Stimulated activated CD4-positive, alpha-beta T cell treated with anti-CD3 and anti-CD28 coated beads, Interleukin-1b, Interleukin-23, amount 100 ng/mL, for 4 hours (primary cell): ENCODE data around the gene ZFP64.

Source experiments
- DNase-seq, 2 donors: peaks; one replicate each; pipeline ENCODE4 v3.0.0-alpha.2; 2020; ENCODE audit warnings: low read depth in 2 of 2

The ZFP64 gene

GRCh38 chr20:52104546-52105441, 86.8 kb downstream of the ZFP64 start:
- no peak for DNase-seq

- no peak for DNase-seq
These were observed 87.5 kb downstream of the ZFP64 start for GRCh38 chr20:52103913-52104545.

DNA sequence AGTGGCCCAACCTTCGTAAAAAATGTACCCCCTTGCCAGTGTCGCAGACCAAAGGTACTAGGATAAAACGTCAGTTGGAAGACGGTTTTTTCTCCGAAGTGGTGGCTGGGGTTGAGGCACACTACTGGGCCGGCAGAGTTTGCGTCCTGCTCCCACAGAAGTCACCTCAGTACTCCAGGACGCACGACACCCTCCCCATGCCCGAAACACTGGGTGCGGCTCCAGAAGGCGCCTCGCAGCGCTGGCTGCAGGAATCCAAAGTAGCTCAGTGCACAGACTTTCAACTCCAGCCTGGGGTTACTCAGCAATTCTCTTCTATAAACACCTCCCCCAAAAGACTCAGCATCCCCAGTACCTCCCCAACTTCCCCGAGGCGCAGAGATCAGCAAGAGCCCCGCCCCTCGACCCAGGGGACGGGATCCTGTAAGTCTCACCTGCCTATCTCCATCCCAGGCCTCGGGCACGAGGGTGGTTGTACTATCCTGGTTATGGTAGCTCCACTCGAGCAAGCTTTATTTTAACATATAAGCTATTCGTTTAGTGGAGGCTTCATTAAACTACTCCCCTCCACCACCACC, 88.2 kb downstream of the ZFP64 start:
- DNase-seq = no peak

DNA sequence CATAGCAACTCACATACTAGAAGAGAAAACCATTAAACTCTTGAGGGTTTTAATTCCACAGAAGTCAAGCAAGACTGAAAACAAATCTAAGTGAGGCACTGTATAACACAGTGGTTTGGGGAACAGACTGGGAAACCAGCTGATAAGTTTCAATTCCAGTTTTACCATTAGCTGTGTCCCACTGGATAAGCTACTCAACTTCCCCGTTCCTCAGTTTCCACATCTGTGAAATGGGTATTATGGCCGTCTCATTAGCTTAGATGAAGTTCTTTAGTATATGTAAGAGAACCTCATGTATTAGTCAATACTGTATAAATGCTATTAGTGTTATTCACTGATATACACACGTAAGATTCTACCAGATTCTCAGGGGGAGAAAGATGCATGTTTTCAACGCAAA, 89.0 kb downstream of the ZFP64 start:
- DNase-seq = no peak

GRCh38 chr20:52102126-52102525, 89.5 kb downstream of the ZFP64 start:
- DNase-seq = no peak
